Activated CD8-positive, alpha-beta T cell treated with anti-CD3 and anti-CD28 coated beads for 36 hours (primary cell): ENCODE data around the gene CDC6. TPM values are rescaled to one million over a fixed set of nuclear protein-coding genes. Genes with fewer than 3 reads are reported as not detected.

ENCODE experiments used
- ATAC-seq: fragments of 200-7000 bp; cut with Tn5 transposase; one replicate; pipeline ENCODE4 v1.10.0; 2021; ENCODE audit warnings: mild to moderate bottlenecking, moderate library complexity
- CTCF ChIA-PET: fragments of 350-600 bp; sonication (Branson Sonifier 250); formaldehyde crosslinking; loops from one replicate; lab custom pipeline; 2021; ENCODE audit warnings: antibody characterized with exemption; lab: Charles Lee
- POLR2A ChIA-PET: fragments of 350-600 bp; sonication (Branson Sonifier 250); formaldehyde crosslinking; loops from one replicate; lab custom pipeline; 2021; ENCODE audit warnings: antibody characterized with exemption; lab: Charles Lee
- DNase-seq: peaks from one replicate; pipeline ENCODE4 v3.0.0-alpha.2; 2020
- H3K27ac Mint-ChIP-seq: one replicate; pipeline ENCODE4 v1.8.0; 2021; ENCODE audit warnings: mild to moderate bottlenecking, mixed read lengths
- H3K27me3 Mint-ChIP-seq: one replicate; pipeline ENCODE4 v1.8.0; 2021; ENCODE audit warnings: mixed read lengths
- H3K36me3 Mint-ChIP-seq: one replicate; pipeline ENCODE4 v1.8.0; 2021; ENCODE audit warnings: low read depth, mixed read lengths
- H3K4me1 Mint-ChIP-seq: one replicate; pipeline ENCODE4 v1.8.0; 2021; ENCODE audit warnings: low read depth, mixed read lengths
- H3K4me3 Mint-ChIP-seq: one replicate; pipeline ENCODE4 v1.8.0; 2021; ENCODE audit warnings: mild to moderate bottlenecking, moderate library complexity, mixed read lengths
- H3K9me3 Mint-ChIP-seq: one replicate; pipeline ENCODE4 v1.8.0; 2021; ENCODE audit warnings: mixed read lengths
- CTCF ChIP-seq: fragments of 200-600 bp; IDR thresholded peaks from one replicate; pipeline ENCODE4 v1.8.0; 2022; ENCODE audit warnings: antibody characterized with exemption, mild to moderate bottlenecking
- intact Hi-C: fragments of 100-400 bp; cut with micrococcal nuclease; formaldehyde crosslinking; loops from one replicate; pipeline ENCODE4 v1.10.0; 2022
- total RNA-seq, 2 experiments: library from RNA; stranded (reverse); gene quantifications; one replicate each; pipeline ENCODE4 v1.2.3, GENCODE V29; 2021

CDC6 gene
- total RNA-seq, 2 experiments from 2014 or later: 110 to 118 TPM

- ATAC-seq: no peak
- intact Hi-C loops: no loop called here
- Mint-ChIP-seq H3K36me3 (peaks cover 2% of the 10 kb centered on the region), H3K4me1 (peaks cover 36% of the 10 kb centered on the region), H3K27ac (no peak overlapping the region), H3K4me3 (no peak overlapping the region), H3K27me3 (no peaks in the 10 kb centered on the region), H3K9me3 (no peaks in the 10 kb centered on the region)
- TF ChIP-seq CTCF: no peak
- no peak for DNase-seq
- ChIA-PET POLR2A (no interaction called here), CTCF (interaction anchor here (0.8 to 1.0 kb wide), 2 partner anchors 42 to 52 kb away, joined by 3 read pairs; no protein-coding TSS in a partner anchor)
These were observed 43.4 kb upstream of the CDC6 start for GRCh38 chr17:40244255-40244654.

GRCh38 chr17:40247926-40248495 lies 39.7 kb upstream of the CDC6 start:
- Mint-ChIP-seq H3K4me1 (peaks cover 25% of the 10 kb centered on the region), H3K9me3 (no peaks in the 10 kb centered on the region), H3K36me3 (peaks cover 2% of the 10 kb centered on the region), H3K27me3 (no peaks in the 10 kb centered on the region), H3K27ac (no peak overlapping the region), H3K4me3 (no peak overlapping the region)
- intact Hi-C loops: no loop called here
- ATAC-seq: no peak
- no peak for TF ChIP-seq CTCF
- ChIA-PET POLR2A (interaction anchor here (1.3 kb wide), 1 partner anchor 23 kb away, joined by 3 read pairs; no protein-coding TSS in a partner anchor), CTCF (no interaction called here)
- no peak for DNase-seq

- H3K9me3 Mint-ChIP-seq: no peaks in the 10 kb centered on the region
- H3K36me3 Mint-ChIP-seq: peaks cover 2% of the 10 kb centered on the region
- intact Hi-C loops: no loop called here
- CTCF ChIA-PET: no interaction called here
- ATAC-seq (no peak), DNase-seq (no peak)
- POLR2A ChIA-PET: interaction anchor here (0.7 to 1.3 kb wide), 2 partner anchors 23 to 41 kb away, joined by 3 read pairs; no protein-coding TSS in a partner anchor
- H3K4me1 Mint-ChIP-seq: peaks cover 25% of the 10 kb centered on the region
- no peak overlapping the region for H3K4me3 Mint-ChIP-seq
- no peak for TF ChIP-seq CTCF
- no peak overlapping the region for H3K27ac Mint-ChIP-seq
- H3K27me3 Mint-ChIP-seq: no peaks in the 10 kb centered on the region
These were observed 39.2 kb upstream of the CDC6 start for GRCh38 chr17:40248507-40248906.

- Mint-ChIP-seq H3K4me1 (peaks cover 21% of the 10 kb centered on the region), H3K4me3 (no peak overlapping the region), H3K36me3 (peaks cover 2% of the 10 kb centered on the region), H3K27me3 (no peaks in the 10 kb centered on the region), H3K27ac (no peak overlapping the region), H3K9me3 (no peaks in the 10 kb centered on the region)
- DNase-seq: no peak
- POLR2A ChIA-PET: interaction anchor here (1.2 kb wide), 1 partner anchor 22 kb away, joined by 4 read pairs; no protein-coding TSS in a partner anchor
- ATAC-seq: no peak
- CTCF ChIA-PET: no interaction called here
- intact Hi-C loops: no loop called here
- TF ChIP-seq CTCF: no peak
These were observed 36.1 kb upstream of the CDC6 start for GRCh38 chr17:40251576-40251975.

- DNase-seq: no peak
- intact Hi-C loops: no loop called here
- peaks cover 7% of the 10 kb centered on the region for H3K36me3 Mint-ChIP-seq
- no peak overlapping the region for H3K27ac Mint-ChIP-seq
- H3K9me3 Mint-ChIP-seq: no peaks in the 10 kb centered on the region
- H3K4me3 Mint-ChIP-seq: no peak overlapping the region
- POLR2A ChIA-PET: no interaction called here
- TF ChIP-seq CTCF: no peak
- no peaks in the 10 kb centered on the region for H3K27me3 Mint-ChIP-seq
- CTCF ChIA-PET: no interaction called here
- H3K4me1 Mint-ChIP-seq: peaks cover 19% of the 10 kb centered on the region
- no peak for ATAC-seq
These were observed 34.1 kb upstream of the CDC6 start for GRCh38 chr17:40253565-40253964.
